Activated CD4-positive, alpha-beta T cell treated with anti-CD3 and anti-CD28 coated beads, Interleukin-2, amount 10 ng/mL, durations not matched to agents 7 days and 5 days (primary cell): ENCODE data around the gene OGDH. TPM values are rescaled to one million over a fixed set of nuclear protein-coding genes. Genes with fewer than 3 reads are reported as not detected.
"Not testable (repeated sequence)": the region's sequence is repeated elsewhere in the genome, so short reads cannot be mapped to it uniquely, and the experiment has no call there.

Source experiments
- CTCF ChIA-PET: fragments of 350-600 bp; sonication (Branson Sonifier 250); formaldehyde crosslinking; loops from one replicate; lab custom pipeline; 2021; ENCODE audit warnings: antibody characterized with exemption; lab: Charles Lee
- POLR2A ChIA-PET: fragments of 350-600 bp; sonication (Branson Sonifier 250); formaldehyde crosslinking; loops from one replicate; lab custom pipeline; 2021; ENCODE audit warnings: antibody characterized with exemption; lab: Charles Lee
- DNase-seq: peaks from one replicate; pipeline ENCODE4 v3.0.0-alpha.2; 2020
- H3K27ac Mint-ChIP-seq: one replicate; pipeline ENCODE4 v1.8.0; 2021; ENCODE audit warnings: mild to moderate bottlenecking, moderate library complexity, mixed read lengths
- H3K27me3 Mint-ChIP-seq: one replicate; pipeline ENCODE4 v1.8.0; 2021; ENCODE audit warnings: mixed read lengths
- H3K36me3 Mint-ChIP-seq: one replicate; pipeline ENCODE4 v1.8.0; 2021; ENCODE audit warnings: low read depth, mixed read lengths
- H3K4me1 Mint-ChIP-seq: one replicate; pipeline ENCODE4 v1.8.0; 2021; ENCODE audit warnings: mixed read lengths
- H3K4me3 Mint-ChIP-seq: one replicate; pipeline ENCODE4 v1.8.0; 2021; ENCODE audit warnings: mild to moderate bottlenecking, moderate library complexity, mixed read lengths
- H3K9me3 Mint-ChIP-seq: one replicate; pipeline ENCODE4 v1.8.0; 2021; ENCODE audit warnings: mixed read lengths
- total RNA-seq, 2 experiments: library from RNA; stranded (reverse); gene quantifications; one replicate each; pipeline ENCODE4 v1.2.3, GENCODE V29; 2021

Gene OGDH
- total RNA-seq, 2 experiments from 2014 or later = 114 to 121 TPM

GRCh38 chr7:44697136-44698045 is 91.0 kb downstream of the OGDH start:
- CTCF ChIA-PET = interaction anchor here (0.6 to 1.6 kb wide), 3 partner anchors 16 to 132 kb away, joined by 3 to 4 read pairs (median 3); no protein-coding TSS in a partner anchor
- Mint-ChIP-seq H3K4me3 (no peak overlapping the region), H3K27me3 (no peaks in the 10 kb centered on the region), H3K36me3 (peaks cover 74% of the 10 kb centered on the region), H3K9me3 (peaks cover 3% of the 10 kb centered on the region), H3K27ac (no peak overlapping the region), H3K4me1 (no peaks in the 10 kb centered on the region)
- POLR2A ChIA-PET = no interaction called here
- no peak for DNase-seq

- Mint-ChIP-seq H3K9me3 (peaks cover 3% of the 10 kb centered on the region), H3K27me3 (no peaks in the 10 kb centered on the region), H3K4me1 (no peaks in the 10 kb centered on the region), H3K4me3 (no peak overlapping the region), H3K36me3 (peaks cover 78% of the 10 kb centered on the region), H3K27ac (no peak overlapping the region)
- ChIA-PET POLR2A (no interaction called here), CTCF (interaction anchor here (0.6 to 1.6 kb wide), 4 partner anchors 15 to 132 kb away, joined by 3 to 4 read pairs (median 3); no protein-coding TSS in a partner anchor)
- DNase-seq = no peak
Measured at GRCh38 chr7:44698046-44698580, 91.7 kb downstream of the OGDH start.

- H3K4me3 Mint-ChIP-seq, H3K27ac Mint-ChIP-seq, DNase-seq, H3K4me1 Mint-ChIP-seq, POLR2A ChIA-PET, H3K27me3 Mint-ChIP-seq, H3K9me3 Mint-ChIP-seq: not testable (repeated sequence)
- CTCF ChIA-PET = interaction anchor here (0.6 to 2.2 kb wide), 2 partner anchors 11 to 76 kb away, joined by 3 to 8 read pairs; no protein-coding TSS in a partner anchor
- peaks cover 74% of the 10 kb centered on the region for H3K36me3 Mint-ChIP-seq
Measured at GRCh38 chr7:44699598-44699997, 93.2 kb downstream of the OGDH start.

- Mint-ChIP-seq H3K27me3 (no peaks in the 10 kb centered on the region), H3K4me1 (no peaks in the 10 kb centered on the region), H3K36me3 (peaks cover 75% of the 10 kb centered on the region), H3K27ac (no peak overlapping the region), H3K9me3 (peaks cover 3% of the 10 kb centered on the region), H3K4me3 (no peak overlapping the region)
- CTCF ChIA-PET = interaction anchor here (0.7 to 2.2 kb wide), 2 partner anchors 10 to 437 kb away, joined by 3 to 8 read pairs; no protein-coding TSS in a partner anchor
- DNase-seq = no peak
- POLR2A ChIA-PET = no interaction called here
Measured at GRCh38 chr7:44700322-44700721, 93.9 kb downstream of the OGDH start.

- H3K27me3 Mint-ChIP-seq, DNase-seq, H3K4me3 Mint-ChIP-seq, H3K4me1 Mint-ChIP-seq, POLR2A ChIA-PET, H3K27ac Mint-ChIP-seq, H3K9me3 Mint-ChIP-seq: not testable (repeated sequence)
- peaks cover 55% of the 10 kb centered on the region for H3K36me3 Mint-ChIP-seq
- CTCF ChIA-PET = interaction anchor here (0.8 kb wide), 1 partner anchor 23 kb away, joined by 3 read pairs; no protein-coding TSS in a partner anchor
Measured at GRCh38 chr7:44703391-44703790, 97.0 kb downstream of the OGDH start.

GRCh38 chr7:44703921-44704320 is 97.5 kb downstream of the OGDH start:
- Mint-ChIP-seq H3K27ac (no peak overlapping the region), H3K36me3 (peaks cover 54% of the 10 kb centered on the region), H3K4me1 (no peaks in the 10 kb centered on the region), H3K9me3 (no peaks in the 10 kb centered on the region), H3K27me3 (no peaks in the 10 kb centered on the region), H3K4me3 (no peak overlapping the region)
- ChIA-PET CTCF (interaction anchor here (0.8 kb wide), 1 partner anchor 23 kb away, joined by 3 read pairs; no protein-coding TSS in a partner anchor), POLR2A (no interaction called here)
- no peak for DNase-seq

GRCh38 chr7:44705434-44705833 is 99.0 kb downstream of the OGDH start:
- POLR2A ChIA-PET = no interaction called here
- peaks cover 50% of the 10 kb centered on the region for H3K36me3 Mint-ChIP-seq
- no peaks in the 10 kb centered on the region for H3K4me1 Mint-ChIP-seq
- H3K9me3 Mint-ChIP-seq = no peaks in the 10 kb centered on the region
- CTCF ChIA-PET = interaction anchor here (0.7 kb wide), 1 partner anchor 166 kb away, joined by 3 read pairs; no protein-coding TSS in a partner anchor
- H3K4me3 Mint-ChIP-seq = no peak overlapping the region
- no peak overlapping the region for H3K27ac Mint-ChIP-seq
- H3K27me3 Mint-ChIP-seq = no peaks in the 10 kb centered on the region
- no peak for DNase-seq

GRCh38 chr7:44706788-44707557 is 100.5 kb downstream of the OGDH start:
- H3K36me3 Mint-ChIP-seq = peaks cover 34% of the 10 kb centered on the region
- ChIA-PET CTCF (interaction anchor here (1.2 kb wide), 1 partner anchor 23 kb away, joined by 3 read pairs; no protein-coding TSS in a partner anchor), POLR2A (no interaction called here)
- no peaks in the 10 kb centered on the region for H3K27me3 Mint-ChIP-seq
- no peaks in the 10 kb centered on the region for H3K9me3 Mint-ChIP-seq
- peaks cover 3% of the 10 kb centered on the region for H3K4me1 Mint-ChIP-seq
- peak overlapping the region; percentile 3 for H3K27ac Mint-ChIP-seq
- no peak for DNase-seq
- H3K4me3 Mint-ChIP-seq = no peak overlapping the region

GRCh38 chr7:44707558-44708230 is 101.3 kb downstream of the OGDH start:
- peaks cover 8% of the 10 kb centered on the region for H3K4me1 Mint-ChIP-seq
- peak overlapping the region; percentile 3 for H3K27ac Mint-ChIP-seq
- no peaks in the 10 kb centered on the region for H3K9me3 Mint-ChIP-seq
- DNase-seq = no peak
- H3K36me3 Mint-ChIP-seq = peaks cover 32% of the 10 kb centered on the region
- no peak overlapping the region for H3K4me3 Mint-ChIP-seq
- ChIA-PET POLR2A (no interaction called here), CTCF (interaction anchor here (1.2 kb wide), 1 partner anchor 22 kb away, joined by 3 read pairs; no protein-coding TSS in a partner anchor)
- H3K27me3 Mint-ChIP-seq = no peaks in the 10 kb centered on the region

GRCh38 chr7:44709011-44709915 is 102.8 kb downstream of the OGDH start:
- H3K36me3 Mint-ChIP-seq = peaks cover 23% of the 10 kb centered on the region
- DNase-seq = no peak
- H3K4me3 Mint-ChIP-seq = no peak overlapping the region
- ChIA-PET POLR2A (no interaction called here), CTCF (interaction anchor here (0.6 to 2.2 kb wide), 8 partner anchors 9 to 234 kb away, joined by 3 to 8 read pairs (median 3); no protein-coding TSS in a partner anchor)
- peak overlapping the region; percentile 13 for H3K27ac Mint-ChIP-seq
- H3K4me1 Mint-ChIP-seq = peaks cover 8% of the 10 kb centered on the region
- no peaks in the 10 kb centered on the region for H3K9me3 Mint-ChIP-seq
- no peaks in the 10 kb centered on the region for H3K27me3 Mint-ChIP-seq

GRCh38 chr7:44709945-44710596 is 103.6 kb downstream of the OGDH start:
- POLR2A ChIA-PET = no interaction called here
- Mint-ChIP-seq H3K36me3 (peaks cover 20% of the 10 kb centered on the region), H3K4me1 (peaks cover 8% of the 10 kb centered on the region), H3K4me3 (no peak overlapping the region), H3K9me3 (no peaks in the 10 kb centered on the region), H3K27ac (no peak overlapping the region), H3K27me3 (no peaks in the 10 kb centered on the region)
- CTCF ChIA-PET = interaction anchor here (0.7 to 2.2 kb wide), 8 partner anchors 8 to 147 kb away, joined by 3 to 8 read pairs (median 3); no protein-coding TSS in a partner anchor
- DNase-seq = no peak
